Duodenal mucosa (tissue), 2 donors: ENCODE data around the gene DBH.

Source experiments
- H3K27ac ChIP-seq: one replicate; pipeline ENCODE4 v1.7.0; 2013; ENCODE audit warnings: low read depth, low read length
- H3K27me3 ChIP-seq, 2 donors: one replicate each; pipeline ENCODE4 v1.7.0; 2013; ENCODE audit warnings: low read length in 2 of 2, control low read depth in 1 of 2; ENCODE audit not compliant: insufficient read depth in 2 of 2, control insufficient read depth in 1 of 2
- H3K36me3 ChIP-seq, 2 donors: one replicate each; pipeline ENCODE4 v1.7.0; 2013; ENCODE audit warnings: low read length in 2 of 2, control low read depth in 1 of 2; ENCODE audit not compliant: insufficient read depth in 2 of 2, control insufficient read depth in 1 of 2
- H3K4me1 ChIP-seq, 2 donors: one replicate each; pipeline ENCODE4 v1.7.0; 2013; ENCODE audit warnings: low read length in 2 of 2, control low read depth in 1 of 2; ENCODE audit not compliant: insufficient read depth in 2 of 2, control insufficient read depth in 1 of 2
- H3K4me3 ChIP-seq, 2 donors: one replicate each; pipeline ENCODE4 v1.7.0; 2013; ENCODE audit warnings: low read length in 2 of 2, low read depth in 1 of 2
- H3K9ac ChIP-seq, 2 donors: one replicate each; pipeline ENCODE4 v1.7.0; 2013; ENCODE audit warnings: low read length in 2 of 2, low read depth in 1 of 2
- H3K9me3 ChIP-seq, 2 donors: one replicate each; pipeline ENCODE4 v1.7.0; 2013; ENCODE audit warnings: low read length in 2 of 2, control low read depth in 1 of 2; ENCODE audit not compliant: control insufficient read depth in 1 of 2

Gene DBH

GRCh38 chr9:133634081-133634691, 2.0 kb upstream of the DBH start:
- no peaks in the 10 kb centered on the region for H3K36me3 ChIP-seq
- no peak overlapping the region for H3K4me3 ChIP-seq
- H3K4me1 ChIP-seq = no peaks in the 10 kb centered on the region
- H3K27ac ChIP-seq = no peak overlapping the region
- no peaks in the 10 kb centered on the region for H3K27me3 ChIP-seq
- H3K9ac ChIP-seq = no peak overlapping the region
- H3K9me3 ChIP-seq = no peaks in the 10 kb centered on the region

GRCh38 chr9:133635098-133635497, 1.1 kb upstream of the DBH start:
- no peaks in the 10 kb centered on the region for H3K36me3 ChIP-seq
- H3K4me3 ChIP-seq = no peak overlapping the region
- no peaks in the 10 kb centered on the region for H3K4me1 ChIP-seq
- H3K27ac ChIP-seq = no peak overlapping the region
- H3K9ac ChIP-seq = no peak overlapping the region
- H3K27me3 ChIP-seq = no peaks in the 10 kb centered on the region
- no peaks in the 10 kb centered on the region for H3K9me3 ChIP-seq

- H3K36me3 ChIP-seq = no peaks in the 10 kb centered on the region
- no peak overlapping the region for H3K9ac ChIP-seq
- H3K27me3 ChIP-seq = no peaks in the 10 kb centered on the region
- no peak overlapping the region for H3K4me3 ChIP-seq
- H3K27ac ChIP-seq = no peak overlapping the region
- H3K4me1 ChIP-seq = no peaks in the 10 kb centered on the region
- no peaks in the 10 kb centered on the region for H3K9me3 ChIP-seq
Measured at GRCh38 chr9:133636902-133637301, 739 bp downstream of the DBH start.

- Histone ChIP-seq H3K9ac (no peak overlapping the region), H3K36me3 (no peaks in the 10 kb centered on the region), H3K27ac (no peak overlapping the region), H3K27me3 (no peaks in the 10 kb centered on the region), H3K9me3 (no peaks in the 10 kb centered on the region), H3K4me1 (no peaks in the 10 kb centered on the region), H3K4me3 (no peak overlapping the region)
Measured at GRCh38 chr9:133637451-133638055, 1.4 kb downstream of the DBH start.

GRCh38 chr9:133638076-133638475, 1.9 kb downstream of the DBH start:
- H3K27me3 ChIP-seq = no peaks in the 10 kb centered on the region
- H3K4me1 ChIP-seq = no peaks in the 10 kb centered on the region
- no peaks in the 10 kb centered on the region for H3K9me3 ChIP-seq
- no peak overlapping the region for H3K9ac ChIP-seq
- H3K36me3 ChIP-seq = no peaks in the 10 kb centered on the region
- no peak overlapping the region for H3K4me3 ChIP-seq
- H3K27ac ChIP-seq = no peak overlapping the region

- H3K4me1 ChIP-seq = no peaks in the 10 kb centered on the region
- H3K9me3 ChIP-seq = no peaks in the 10 kb centered on the region
- H3K27me3 ChIP-seq = no peaks in the 10 kb centered on the region
- no peak overlapping the region for H3K4me3 ChIP-seq
- no peaks in the 10 kb centered on the region for H3K36me3 ChIP-seq
- no peak overlapping the region for H3K27ac ChIP-seq
- H3K9ac ChIP-seq = no peak overlapping the region
Measured at GRCh38 chr9:133638711-133639110, 2.5 kb downstream of the DBH start.

GRCh38 chr9:133639613-133640012, 3.5 kb downstream of the DBH start:
- Histone ChIP-seq H3K36me3 (no peaks in the 10 kb centered on the region), H3K9me3 (no peaks in the 10 kb centered on the region), H3K4me1 (no peaks in the 10 kb centered on the region), H3K4me3 (no peak overlapping the region), H3K27ac (no peak overlapping the region), H3K9ac (no peak overlapping the region), H3K27me3 (no peaks in the 10 kb centered on the region)

- Histone ChIP-seq H3K27me3 (no peaks in the 10 kb centered on the region), H3K9ac (no peak overlapping the region), H3K9me3 (no peaks in the 10 kb centered on the region), H3K4me3 (no peak overlapping the region), H3K4me1 (no peaks in the 10 kb centered on the region), H3K27ac (no peak overlapping the region), H3K36me3 (no peaks in the 10 kb centered on the region)
Measured at GRCh38 chr9:133640160-133640559, 4.0 kb downstream of the DBH start.

GRCh38 chr9:133640580-133641395, 4.6 kb downstream of the DBH start:
- no peak overlapping the region for H3K9ac ChIP-seq
- no peak overlapping the region for H3K4me3 ChIP-seq
- no peaks in the 10 kb centered on the region for H3K9me3 ChIP-seq
- no peaks in the 10 kb centered on the region for H3K36me3 ChIP-seq
- H3K27me3 ChIP-seq = no peaks in the 10 kb centered on the region
- H3K4me1 ChIP-seq = no peaks in the 10 kb centered on the region
- no peak overlapping the region for H3K27ac ChIP-seq

- Histone ChIP-seq H3K9ac (no peak overlapping the region), H3K4me3 (no peak overlapping the region), H3K36me3 (no peaks in the 10 kb centered on the region), H3K4me1 (no peaks in the 10 kb centered on the region), H3K27me3 (no peaks in the 10 kb centered on the region), H3K9me3 (no peaks in the 10 kb centered on the region), H3K27ac (no peak overlapping the region)
Measured at GRCh38 chr9:133641396-133641655, 5.2 kb downstream of the DBH start.
